Measurements from ENCODE around the gene BLOC1S6. TPM values are rescaled to one million over a fixed set of nuclear protein-coding genes. Genes with fewer than 3 reads are reported as not detected.
A peak's percentile ranks its signal among the peaks of the same experiment; 100 is the strongest.

BLOC1S6 gene
- total and polyA plus RNA-seq, 2 of the 13 experiments (the other 11 are each of a cell fraction or from before 2014, with no cell fraction given), result 11.8 to 44.3 TPM

DNA sequence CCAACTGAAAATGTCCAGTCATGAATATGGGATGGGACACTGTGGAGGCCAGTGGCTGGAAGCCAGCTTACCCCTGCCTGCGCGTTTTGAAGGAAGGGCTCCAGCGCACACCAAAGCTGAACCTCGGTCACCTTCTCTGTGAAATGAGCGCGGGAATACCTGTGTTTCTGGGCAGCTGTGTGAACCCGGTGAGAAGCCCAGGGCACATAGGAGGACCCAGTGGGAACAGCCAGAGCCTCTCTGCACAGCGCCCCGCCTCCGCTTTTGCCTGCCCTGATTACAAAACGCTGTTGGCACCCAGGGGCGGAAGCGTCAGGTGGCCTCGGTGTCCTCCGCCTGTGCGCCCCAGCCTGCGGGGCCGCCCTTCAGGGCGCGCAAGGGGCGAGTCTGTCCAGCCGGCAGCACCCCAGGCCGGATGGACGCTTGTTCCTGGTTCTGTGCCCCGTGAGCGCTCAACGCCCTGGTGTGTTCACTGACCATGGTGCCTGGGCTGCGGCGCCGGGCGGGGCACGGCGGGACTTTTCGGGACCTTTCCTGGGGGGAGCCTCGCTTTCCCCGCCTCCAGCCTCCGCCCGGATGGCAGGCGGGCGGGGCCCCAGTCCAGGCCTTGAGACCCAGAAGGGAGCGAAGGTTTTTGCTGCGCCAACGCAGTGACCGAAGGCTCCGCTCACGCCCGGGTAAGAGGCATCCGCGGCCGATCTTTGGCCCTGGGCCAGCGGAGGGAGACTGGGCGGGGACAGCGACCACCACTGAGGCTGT, 47.4 kb downstream of the BLOC1S6 start, which contains the start of gene SQOR (continued):
- TF ChIP-seq, protein P1, sequence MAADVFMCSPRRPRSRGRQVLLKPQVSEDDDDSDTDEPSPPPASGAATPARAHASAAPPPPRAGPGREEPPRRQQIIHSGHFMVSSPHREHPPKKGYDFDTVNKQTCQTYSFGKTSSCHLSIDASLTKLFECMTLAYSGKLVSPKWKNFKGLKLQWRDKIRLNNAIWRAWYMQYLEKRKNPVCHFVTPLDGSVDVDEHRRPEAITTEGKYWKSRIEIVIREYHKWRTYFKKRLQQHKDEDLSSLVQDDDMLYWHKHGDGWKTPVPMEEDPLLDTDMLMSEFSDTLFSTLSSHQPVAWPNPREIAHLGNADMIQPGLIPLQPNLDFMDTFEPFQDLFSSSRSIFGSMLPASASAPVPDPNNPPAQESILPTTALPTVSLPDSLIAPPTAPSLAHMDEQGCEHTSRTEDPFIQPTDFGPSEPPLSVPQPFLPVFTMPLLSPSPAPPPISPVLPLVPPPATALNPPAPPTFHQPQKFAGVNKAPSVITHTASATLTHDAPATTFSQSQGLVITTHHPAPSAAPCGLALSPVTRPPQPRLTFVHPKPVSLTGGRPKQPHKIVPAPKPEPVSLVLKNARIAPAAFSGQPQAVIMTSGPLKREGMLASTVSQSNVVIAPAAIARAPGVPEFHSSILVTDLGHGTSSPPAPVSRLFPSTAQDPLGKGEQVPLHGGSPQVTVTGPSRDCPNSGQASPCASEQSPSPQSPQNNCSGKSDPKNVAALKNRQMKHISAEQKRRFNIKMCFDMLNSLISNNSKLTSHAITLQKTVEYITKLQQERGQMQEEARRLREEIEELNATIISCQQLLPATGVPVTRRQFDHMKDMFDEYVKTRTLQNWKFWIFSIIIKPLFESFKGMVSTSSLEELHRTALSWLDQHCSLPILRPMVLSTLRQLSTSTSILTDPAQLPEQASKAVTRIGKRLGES (CRISPR knock-in tag; IDR thresholded peaks at IDR 0.05; ENCODE audit: borderline replicate concordance), result no peak
- TF ChIP-seq SETDB1 (CRISPR knock-in tag; IDR thresholded peaks at IDR 0.05; ENCODE audit: borderline replicate concordance) (no peak), NFYC (CRISPR knock-in tag; IDR thresholded peaks at IDR 0.05) (peak; percentile 26; the same call in 1 of the 2 replicates), ZNF33B (CRISPR knock-in tag; IDR thresholded peaks at IDR 0.05) (no peak; the same call in 1 of the 2 replicates), ZNF260 (CRISPR knock-in tag; IDR thresholded peaks at IDR 0.05; ENCODE audit: borderline replicate concordance, low read depth) (no peak), ZNF713 (CRISPR knock-in tag; IDR thresholded peaks at IDR 0.05) (no peak), XBP1 (CRISPR knock-in tag; IDR thresholded peaks at IDR 0.05) (no peak), MIXL1 (CRISPR knock-in tag; IDR thresholded peaks at IDR 0.05) (no peak), ZNF292 (CRISPR knock-in tag; IDR thresholded peaks at IDR 0.05; ENCODE audit: borderline replicate concordance, low read depth) (peak; percentile 26), ZBTB7A (CRISPR knock-in tag; IDR thresholded peaks at IDR 0.05) (no peak)
- TF ChIP-seq, protein P2, sequence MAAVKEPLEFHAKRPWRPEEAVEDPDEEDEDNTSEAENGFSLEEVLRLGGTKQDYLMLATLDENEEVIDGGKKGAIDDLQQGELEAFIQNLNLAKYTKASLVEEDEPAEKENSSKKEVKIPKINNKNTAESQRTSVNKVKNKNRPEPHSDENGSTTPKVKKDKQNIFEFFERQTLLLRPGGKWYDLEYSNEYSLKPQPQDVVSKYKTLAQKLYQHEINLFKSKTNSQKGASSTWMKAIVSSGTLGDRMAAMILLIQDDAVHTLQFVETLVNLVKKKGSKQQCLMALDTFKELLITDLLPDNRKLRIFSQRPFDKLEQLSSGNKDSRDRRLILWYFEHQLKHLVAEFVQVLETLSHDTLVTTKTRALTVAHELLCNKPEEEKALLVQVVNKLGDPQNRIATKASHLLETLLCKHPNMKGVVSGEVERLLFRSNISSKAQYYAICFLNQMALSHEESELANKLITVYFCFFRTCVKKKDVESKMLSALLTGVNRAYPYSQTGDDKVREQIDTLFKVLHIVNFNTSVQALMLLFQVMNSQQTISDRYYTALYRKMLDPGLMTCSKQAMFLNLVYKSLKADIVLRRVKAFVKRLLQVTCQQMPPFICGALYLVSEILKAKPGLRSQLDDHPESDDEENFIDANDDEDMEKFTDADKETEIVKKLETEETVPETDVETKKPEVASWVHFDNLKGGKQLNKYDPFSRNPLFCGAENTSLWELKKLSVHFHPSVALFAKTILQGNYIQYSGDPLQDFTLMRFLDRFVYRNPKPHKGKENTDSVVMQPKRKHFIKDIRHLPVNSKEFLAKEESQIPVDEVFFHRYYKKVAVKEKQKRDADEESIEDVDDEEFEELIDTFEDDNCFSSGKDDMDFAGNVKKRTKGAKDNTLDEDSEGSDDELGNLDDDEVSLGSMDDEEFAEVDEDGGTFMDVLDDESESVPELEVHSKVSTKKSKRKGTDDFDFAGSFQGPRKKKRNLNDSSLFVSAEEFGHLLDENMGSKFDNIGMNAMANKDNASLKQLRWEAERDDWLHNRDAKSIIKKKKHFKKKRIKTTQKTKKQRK (IDR thresholded peaks at IDR 0.05; ENCODE audit: low read length), result no peak
- TF ChIP-seq, protein P3, sequence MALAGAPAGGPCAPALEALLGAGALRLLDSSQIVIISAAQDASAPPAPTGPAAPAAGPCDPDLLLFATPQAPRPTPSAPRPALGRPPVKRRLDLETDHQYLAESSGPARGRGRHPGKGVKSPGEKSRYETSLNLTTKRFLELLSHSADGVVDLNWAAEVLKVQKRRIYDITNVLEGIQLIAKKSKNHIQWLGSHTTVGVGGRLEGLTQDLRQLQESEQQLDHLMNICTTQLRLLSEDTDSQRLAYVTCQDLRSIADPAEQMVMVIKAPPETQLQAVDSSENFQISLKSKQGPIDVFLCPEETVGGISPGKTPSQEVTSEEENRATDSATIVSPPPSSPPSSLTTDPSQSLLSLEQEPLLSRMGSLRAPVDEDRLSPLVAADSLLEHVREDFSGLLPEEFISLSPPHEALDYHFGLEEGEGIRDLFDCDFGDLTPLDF (CRISPR knock-in tag; IDR thresholded peaks at IDR 0.05), result 0 out of 2 replicates have a peak, but pooled peaks have one; percentile 42
- TF ChIP-seq, protein P4, sequence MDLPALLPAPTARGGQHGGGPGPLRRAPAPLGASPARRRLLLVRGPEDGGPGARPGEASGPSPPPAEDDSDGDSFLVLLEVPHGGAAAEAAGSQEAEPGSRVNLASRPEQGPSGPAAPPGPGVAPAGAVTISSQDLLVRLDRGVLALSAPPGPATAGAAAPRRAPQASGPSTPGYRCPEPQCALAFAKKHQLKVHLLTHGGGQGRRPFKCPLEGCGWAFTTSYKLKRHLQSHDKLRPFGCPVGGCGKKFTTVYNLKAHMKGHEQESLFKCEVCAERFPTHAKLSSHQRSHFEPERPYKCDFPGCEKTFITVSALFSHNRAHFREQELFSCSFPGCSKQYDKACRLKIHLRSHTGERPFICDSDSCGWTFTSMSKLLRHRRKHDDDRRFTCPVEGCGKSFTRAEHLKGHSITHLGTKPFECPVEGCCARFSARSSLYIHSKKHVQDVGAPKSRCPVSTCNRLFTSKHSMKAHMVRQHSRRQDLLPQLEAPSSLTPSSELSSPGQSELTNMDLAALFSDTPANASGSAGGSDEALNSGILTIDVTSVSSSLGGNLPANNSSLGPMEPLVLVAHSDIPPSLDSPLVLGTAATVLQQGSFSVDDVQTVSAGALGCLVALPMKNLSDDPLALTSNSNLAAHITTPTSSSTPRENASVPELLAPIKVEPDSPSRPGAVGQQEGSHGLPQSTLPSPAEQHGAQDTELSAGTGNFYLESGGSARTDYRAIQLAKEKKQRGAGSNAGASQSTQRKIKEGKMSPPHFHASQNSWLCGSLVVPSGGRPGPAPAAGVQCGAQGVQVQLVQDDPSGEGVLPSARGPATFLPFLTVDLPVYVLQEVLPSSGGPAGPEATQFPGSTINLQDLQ (CRISPR knock-in tag; IDR thresholded peaks at IDR 0.05), result peak; percentile 96
- TF ChIP-seq, protein P5, sequence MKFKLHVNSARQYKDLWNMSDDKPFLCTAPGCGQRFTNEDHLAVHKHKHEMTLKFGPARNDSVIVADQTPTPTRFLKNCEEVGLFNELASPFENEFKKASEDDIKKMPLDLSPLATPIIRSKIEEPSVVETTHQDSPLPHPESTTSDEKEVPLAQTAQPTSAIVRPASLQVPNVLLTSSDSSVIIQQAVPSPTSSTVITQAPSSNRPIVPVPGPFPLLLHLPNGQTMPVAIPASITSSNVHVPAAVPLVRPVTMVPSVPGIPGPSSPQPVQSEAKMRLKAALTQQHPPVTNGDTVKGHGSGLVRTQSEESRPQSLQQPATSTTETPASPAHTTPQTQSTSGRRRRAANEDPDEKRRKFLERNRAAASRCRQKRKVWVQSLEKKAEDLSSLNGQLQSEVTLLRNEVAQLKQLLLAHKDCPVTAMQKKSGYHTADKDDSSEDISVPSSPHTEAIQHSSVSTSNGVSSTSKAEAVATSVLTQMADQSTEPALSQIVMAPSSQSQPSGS (CRISPR knock-in tag; IDR thresholded peaks at IDR 0.05), result 0 out of 2 replicates have a peak, but pooled peaks have one; percentile 36

Data from HepG2 (cell line).